ENCODE measurements around the gene ADGRF3. TPM values are rescaled to one million over a fixed set of nuclear protein-coding genes. Genes with fewer than 3 reads are reported as not detected.

Gene ADGRF3
- polyA plus RNA-seq, 1 of the 3 experiments (the other 2 are of a cell fraction), result 0.31 TPM

DNA sequence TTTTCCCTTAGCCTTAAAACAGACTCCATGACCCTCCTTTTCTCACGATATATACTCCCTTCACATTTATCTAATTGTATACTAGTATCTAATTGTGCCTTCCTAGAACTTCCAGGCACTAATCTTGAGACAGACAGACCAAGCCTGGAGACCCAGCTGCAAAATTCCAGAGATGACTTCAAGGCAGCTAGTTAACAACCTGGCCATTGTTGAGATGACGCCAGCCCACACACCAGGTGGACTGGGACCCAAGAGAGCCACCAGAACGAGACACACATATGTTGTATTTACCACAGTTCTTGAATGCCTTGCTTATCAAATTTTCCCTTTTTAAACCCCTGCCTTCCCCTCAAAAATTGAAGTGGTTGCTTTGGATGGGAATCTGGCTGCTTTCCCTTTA, 49.5 kb downstream of the ADGRF3 start:
- DNase-seq, result no peak
- Histone ChIP-seq H3K4me1 (ENCODE audit: control insufficient read depth in 1 of 2, insufficient read depth in 2 of 2, low read depth in 1 of 2, low read length in 1 of 2) (peaks cover 0 to 2% of the 10 kb centered on the region in 2 experiments; a peak in 1 of 4 replicates), H3K79me2 (ENCODE audit: insufficient read depth) (no peaks in the 10 kb centered on the region), H3K27me3 (ENCODE audit: insufficient read depth) (no peaks in the 10 kb centered on the region), H3K9me3 (no peaks in the 10 kb centered on the region), H3K36me3 (replicated peaks in 1 of 2; ENCODE audit: control insufficient read depth in 1 of 2, insufficient read depth in 2 of 2, low read length in 1 of 2) (no peaks in the 10 kb centered on the region), H2AFZ (ENCODE audit: low read depth) (no peak overlapping the region), H3K4me3 (ENCODE audit: low read depth in 2 of 2, low read length in 1 of 2) (no peak overlapping the region), H3K9ac (no peak overlapping the region), H4K20me1 (ENCODE audit: insufficient read depth) (no peaks in the 10 kb centered on the region), H3K9me2 (no peaks in the 10 kb centered on the region), H3K27ac (ENCODE audit: low read depth in 2 of 2, low read length in 1 of 2) (no peak overlapping the region), H3F3A (replicated peaks; ENCODE audit: insufficient read depth) (no peaks in the 10 kb centered on the region), H3K4me2 (no peak overlapping the region)
- 90% methylated on average over 3 of the region's 3 CpGs for WGBS (ENCODE audit: low lambda C conversion rate)
- TF ChIP-seq PBX3 (IDR thresholded peaks at IDR 0.05) (no peak), FOXM1 (IDR thresholded peaks at IDR 0.05; ENCODE audit: low read depth) (no peak), TEAD4 (IDR thresholded peaks at IDR 0.05; ENCODE audit: borderline replicate concordance, insufficient read depth) (no peak), REST (IDR thresholded peaks at IDR 0.05; ENCODE audit: low read depth, low read length) (no peak), SMC3 (IDR thresholded peaks at IDR 0.05; ENCODE audit: low read depth, low read length) (no peak), NFIC (IDR thresholded peaks at IDR 0.05; ENCODE audit: borderline replicate concordance) (no peak), FOSL2 (IDR thresholded peaks at IDR 0.05; ENCODE audit: borderline replicate concordance, low read depth) (no peak), USF1 (IDR thresholded peaks at IDR 0.05; ENCODE audit: borderline replicate concordance, low read depth) (no peak), ELF1 (IDR thresholded peaks at IDR 0.05) (no peak), SIN3A (IDR thresholded peaks at IDR 0.05; ENCODE audit: borderline replicate concordance, low read depth, low read length) (no peak), TAF1 (IDR thresholded peaks at IDR 0.05; ENCODE audit: borderline replicate concordance, low read depth, low read length) (no peak)
- TF ChIP-seq, protein P1, sequence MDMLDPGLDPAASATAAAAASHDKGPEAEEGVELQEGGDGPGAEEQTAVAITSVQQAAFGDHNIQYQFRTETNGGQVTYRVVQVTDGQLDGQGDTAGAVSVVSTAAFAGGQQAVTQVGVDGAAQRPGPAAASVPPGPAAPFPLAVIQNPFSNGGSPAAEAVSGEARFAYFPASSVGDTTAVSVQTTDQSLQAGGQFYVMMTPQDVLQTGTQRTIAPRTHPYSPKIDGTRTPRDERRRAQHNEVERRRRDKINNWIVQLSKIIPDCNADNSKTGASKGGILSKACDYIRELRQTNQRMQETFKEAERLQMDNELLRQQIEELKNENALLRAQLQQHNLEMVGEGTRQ (IDR thresholded peaks at IDR 0.05; ENCODE audit: borderline replicate concordance, low read depth, low read length), result no peak
- CTCF ChIA-PET, result interaction anchor here (0.6 to 1.4 kb wide), 3 partner anchors 22 to 125 kb away, joined by 3 read pairs; no protein-coding TSS in a partner anchor
- POLR2A ChIA-PET, result no interaction called here

Data from SK-N-SH (cell line).